Metanephros (tissue), 1 donor: ENCODE data around the gene FAM78A. TPM values are rescaled to one million over a fixed set of nuclear protein-coding genes. Genes with fewer than 3 reads are reported as not detected.

Experiments used
- total RNA-seq: library from RNA; depleted of rRNA; stranded (reverse); fragments of >200 nt; gene quantifications from one replicate; pipeline ENCODE4 v1.2.3, GENCODE V29; 2014

The FAM78A gene
- 10.6 TPM for total RNA-seq

GRCh38 chr9:131276094-131276888 is at the start of gene FAM78A:
FAM78A (minus strand) TSS chr9:131276510; CDS start chr9:131276179, 331 bp downstream.

DNA sequence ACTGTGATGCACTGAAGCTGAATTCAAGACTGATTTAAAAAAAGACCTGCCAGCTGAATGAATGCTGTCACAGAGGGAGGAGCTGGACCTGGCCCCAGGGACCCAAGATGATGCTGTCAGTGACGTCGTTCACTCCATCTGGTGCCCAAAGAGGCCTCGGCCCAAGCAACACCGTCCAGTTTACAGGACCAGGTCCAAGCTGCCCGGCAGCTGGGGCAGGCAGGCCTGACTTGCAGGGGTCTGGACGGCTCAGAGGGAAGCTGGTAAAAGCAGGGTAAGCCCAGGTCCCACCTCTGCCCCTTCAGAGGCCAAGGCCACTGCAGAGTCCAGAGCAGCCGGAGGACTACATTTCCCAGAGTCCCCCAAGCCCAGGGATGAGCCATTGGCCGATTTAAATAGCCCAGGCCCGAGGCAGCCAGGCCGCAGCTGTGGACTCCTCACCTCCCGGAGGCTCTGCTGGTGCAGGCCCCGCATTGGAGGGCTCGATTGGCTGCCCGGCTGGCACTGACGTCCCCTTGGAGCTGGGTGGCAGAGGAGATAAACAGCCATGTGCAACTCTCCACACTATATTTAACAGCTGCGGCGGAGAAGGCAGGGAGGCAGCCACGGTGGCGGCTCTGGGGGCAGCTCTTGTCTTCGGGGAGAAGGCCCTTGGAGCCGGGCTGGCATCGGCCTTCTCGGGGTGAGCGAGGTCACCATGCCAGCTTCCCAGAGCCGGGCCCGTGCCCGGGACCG is 13.2 kb upstream of the FAM78A start, which contains the start of gene PLPP7:
Gene PLPP7, plus strand, starts transcription at position 423 of the 735 bp plus-strand sequence. Its CDS starts 275 bp downstream, at position 698.

Other genes with a start within 250 kb of the FAM78A start
- 214 TPM for gene AIF1L, start 180.0 kb downstream of the FAM78A start, total RNA-seq
- 49.5 TPM for gene NUP214, start 150.9 kb downstream of the FAM78A start, total RNA-seq
- 29.5 TPM for gene PLPP7, start 13.2 kb upstream of the FAM78A start, total RNA-seq
- gene PRRC2B, start 117.6 kb upstream of the FAM78A start, total RNA-seq: 151 TPM
- 35.9 TPM for gene POMT1, start 226.4 kb upstream of the FAM78A start, total RNA-seq